Neural cell (in vitro differentiated cells): ENCODE data around the gene SERINC5. TPM values are rescaled to one million over a fixed set of nuclear protein-coding genes. Genes with fewer than 3 reads are reported as not detected.

Experiments used
- H2AFZ ChIP-seq: fragments of 200-600, 300-800 bp; sonication (generic), shearing (Covaris generic); 2 replicates; pipeline ENCODE4 v1.6.0; 2014; ENCODE audit warnings: low read depth, mild to moderate bottlenecking, antibody characterized with exemption, low read length, moderate library complexity
- H3F3A ChIP-seq: fragments of 200-600 bp; shearing (Covaris generic); 2 replicates; pipeline ENCODE4 v1.6.1; 2016; ENCODE audit warnings: mild to moderate bottlenecking, moderate library complexity, mixed read lengths, antibody characterized with exemption, low read length; ENCODE audit not compliant: insufficient read depth, poor library complexity, severe bottlenecking
- H3K27ac ChIP-seq: fragments of 200-600, 300-800 bp; sonication (generic), shearing (Covaris generic); 2 replicates; pipeline ENCODE4 v1.5.1; 2014; ENCODE audit warnings: mild to moderate bottlenecking, low read length, moderate library complexity
- H3K27me3 ChIP-seq: fragments of 300-800, 200-600 bp; sonication (generic), shearing (Covaris generic); 2 replicates; pipeline ENCODE4 v1.6.0; 2014; ENCODE audit warnings: mild to moderate bottlenecking, low read depth, low read length, moderate library complexity; ENCODE audit not compliant: insufficient read depth
- H3K36me3 ChIP-seq: fragments of 300-800, 200-600 bp; sonication (generic), shearing (Covaris generic); 2 replicates; pipeline ENCODE4 v1.5.1; 2014; ENCODE audit warnings: mild to moderate bottlenecking, antibody characterized with exemption, low read length, moderate library complexity; ENCODE audit not compliant: insufficient read depth
- H3K4me2 ChIP-seq: fragments of 300-800, 200-600 bp; sonication (generic), shearing (Covaris generic); 2 replicates; pipeline ENCODE4 v1.6.0; 2014; ENCODE audit warnings: mild to moderate bottlenecking, low read length
- H3K4me3 ChIP-seq: fragments of 300-800, 200-600 bp; sonication (generic), shearing (Covaris generic); 2 replicates; pipeline ENCODE4 v1.5.1; 2014; ENCODE audit warnings: mild to moderate bottlenecking, low read length, moderate library complexity
- H3K79me2 ChIP-seq: fragments of 200-600 bp; shearing (Covaris generic); replicated peaks from 2 replicates; pipeline ENCODE4 v1.6.0; 2014; ENCODE audit warnings: mild to moderate bottlenecking, low read length, moderate library complexity; ENCODE audit not compliant: insufficient read depth
- H3K9ac ChIP-seq: fragments of 300-800, 200-600 bp; sonication (generic), shearing (Covaris generic); 2 replicates; pipeline ENCODE4 v1.6.1; 2016; ENCODE audit warnings: mild to moderate bottlenecking, low read length, mixed read lengths
- H3K9me2 ChIP-seq: fragments of 200-600 bp; shearing (Covaris generic); 2 replicates; pipeline ENCODE4 v1.6.1; 2016; ENCODE audit warnings: mild to moderate bottlenecking, low read length, mixed read lengths; ENCODE audit not compliant: insufficient read depth
- H3K9me3 ChIP-seq: fragments of 200-600, 300-800 bp; sonication (generic), shearing (Covaris generic); 2 replicates; pipeline ENCODE4 v1.6.1; 2016; ENCODE audit warnings: mild to moderate bottlenecking, mixed run types, low read length, moderate library complexity, mixed read lengths
- H4K20me1 ChIP-seq: fragments of 200-600 bp; shearing (Covaris generic); 2 replicates; pipeline ENCODE4 v1.6.1; 2016; ENCODE audit warnings: mild to moderate bottlenecking, mixed run types; ENCODE audit not compliant: insufficient read depth
- EP300 ChIP-seq: fragments of 450-650 bp; conservative IDR thresholded peaks from 2 replicates; pipeline ENCODE4 v1.6.1; 2014; ENCODE audit warnings: antibody characterized with exemption, mild to moderate bottlenecking, moderate library complexity; ENCODE audit not compliant: poor library complexity, severe bottlenecking
- MXI1 ChIP-seq: fragments of 450-650 bp; conservative IDR thresholded peaks from 2 replicates; pipeline ENCODE4 v1.6.1; 2014; ENCODE audit warnings: antibody characterized with exemption, mild to moderate bottlenecking; ENCODE audit not compliant: poor library complexity, severe bottlenecking
- POLR2AphosphoS5 ChIP-seq: IDR thresholded peaks from 2 replicates; pipeline ENCODE4 v1.6.1; 2012
- RAD21 ChIP-seq: fragments of 450-650 bp; conservative IDR thresholded peaks from 2 replicates; pipeline ENCODE4 v1.6.1; 2014; ENCODE audit warnings: antibody characterized with exemption, mild to moderate bottlenecking, moderate library complexity
- SMC3 ChIP-seq: fragments of 450-650 bp; conservative IDR thresholded peaks from 2 replicates; pipeline ENCODE4 v1.6.1; 2014; ENCODE audit warnings: antibody characterized with exemption, mild to moderate bottlenecking, moderate library complexity; ENCODE audit not compliant: poor library complexity
- polyA plus RNA-seq: library from polyadenylated mRNA; depleted of rRNA; stranded (reverse); fragments of >200 nt; gene quantifications from 2 replicates; pipeline ENCODE4 v1.2.3, GENCODE V29; 2014
- TF ChIP-seq, protein P1 (sequence below): fragments of 450-650 bp; IDR thresholded peaks from 2 replicates; pipeline ENCODE4 v1.5.1; 2014; ENCODE audit warnings: antibody characterized with exemption, mild to moderate bottlenecking, moderate library complexity; ENCODE audit not compliant: poor library complexity, severe bottlenecking
- TF ChIP-seq, protein P2 (sequence below): IDR thresholded peaks from 2 replicates; pipeline ENCODE4 v1.6.1; 2012; ENCODE audit warnings: borderline replicate concordance

SERINC5 gene
- polyA plus RNA-seq, 1 donor from 2014 or later: 5.8 TPM

GRCh38 chr5:80109646-80110478, 146.0 kb downstream of the SERINC5 start:
- no peaks in the 10 kb centered on the region for H3K9me2 ChIP-seq
- no peak overlapping the region for H3K4me3 ChIP-seq
- no peaks in the 10 kb centered on the region for H4K20me1 ChIP-seq
- no peak overlapping the region for H3K9ac ChIP-seq
- no peaks in the 10 kb centered on the region for H3K79me2 ChIP-seq
- H3K4me2 ChIP-seq: no peak overlapping the region
- H3K27me3 ChIP-seq: no peaks in the 10 kb centered on the region
- H3K9me3 ChIP-seq: no peaks in the 10 kb centered on the region
- H3K36me3 ChIP-seq: no peaks in the 10 kb centered on the region
- no peak overlapping the region for H2AFZ ChIP-seq
- no peaks in the 10 kb centered on the region for H3F3A ChIP-seq
- H3K27ac ChIP-seq: no peak overlapping the region
- TF ChIP-seq, protein P1, sequence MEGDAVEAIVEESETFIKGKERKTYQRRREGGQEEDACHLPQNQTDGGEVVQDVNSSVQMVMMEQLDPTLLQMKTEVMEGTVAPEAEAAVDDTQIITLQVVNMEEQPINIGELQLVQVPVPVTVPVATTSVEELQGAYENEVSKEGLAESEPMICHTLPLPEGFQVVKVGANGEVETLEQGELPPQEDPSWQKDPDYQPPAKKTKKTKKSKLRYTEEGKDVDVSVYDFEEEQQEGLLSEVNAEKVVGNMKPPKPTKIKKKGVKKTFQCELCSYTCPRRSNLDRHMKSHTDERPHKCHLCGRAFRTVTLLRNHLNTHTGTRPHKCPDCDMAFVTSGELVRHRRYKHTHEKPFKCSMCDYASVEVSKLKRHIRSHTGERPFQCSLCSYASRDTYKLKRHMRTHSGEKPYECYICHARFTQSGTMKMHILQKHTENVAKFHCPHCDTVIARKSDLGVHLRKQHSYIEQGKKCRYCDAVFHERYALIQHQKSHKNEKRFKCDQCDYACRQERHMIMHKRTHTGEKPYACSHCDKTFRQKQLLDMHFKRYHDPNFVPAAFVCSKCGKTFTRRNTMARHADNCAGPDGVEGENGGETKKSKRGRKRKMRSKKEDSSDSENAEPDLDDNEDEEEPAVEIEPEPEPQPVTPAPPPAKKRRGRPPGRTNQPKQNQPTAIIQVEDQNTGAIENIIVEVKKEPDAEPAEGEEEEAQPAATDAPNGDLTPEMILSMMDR: no peak
- no peak for TF ChIP-seq POLR2AphosphoS5
- TF ChIP-seq, protein P2, sequence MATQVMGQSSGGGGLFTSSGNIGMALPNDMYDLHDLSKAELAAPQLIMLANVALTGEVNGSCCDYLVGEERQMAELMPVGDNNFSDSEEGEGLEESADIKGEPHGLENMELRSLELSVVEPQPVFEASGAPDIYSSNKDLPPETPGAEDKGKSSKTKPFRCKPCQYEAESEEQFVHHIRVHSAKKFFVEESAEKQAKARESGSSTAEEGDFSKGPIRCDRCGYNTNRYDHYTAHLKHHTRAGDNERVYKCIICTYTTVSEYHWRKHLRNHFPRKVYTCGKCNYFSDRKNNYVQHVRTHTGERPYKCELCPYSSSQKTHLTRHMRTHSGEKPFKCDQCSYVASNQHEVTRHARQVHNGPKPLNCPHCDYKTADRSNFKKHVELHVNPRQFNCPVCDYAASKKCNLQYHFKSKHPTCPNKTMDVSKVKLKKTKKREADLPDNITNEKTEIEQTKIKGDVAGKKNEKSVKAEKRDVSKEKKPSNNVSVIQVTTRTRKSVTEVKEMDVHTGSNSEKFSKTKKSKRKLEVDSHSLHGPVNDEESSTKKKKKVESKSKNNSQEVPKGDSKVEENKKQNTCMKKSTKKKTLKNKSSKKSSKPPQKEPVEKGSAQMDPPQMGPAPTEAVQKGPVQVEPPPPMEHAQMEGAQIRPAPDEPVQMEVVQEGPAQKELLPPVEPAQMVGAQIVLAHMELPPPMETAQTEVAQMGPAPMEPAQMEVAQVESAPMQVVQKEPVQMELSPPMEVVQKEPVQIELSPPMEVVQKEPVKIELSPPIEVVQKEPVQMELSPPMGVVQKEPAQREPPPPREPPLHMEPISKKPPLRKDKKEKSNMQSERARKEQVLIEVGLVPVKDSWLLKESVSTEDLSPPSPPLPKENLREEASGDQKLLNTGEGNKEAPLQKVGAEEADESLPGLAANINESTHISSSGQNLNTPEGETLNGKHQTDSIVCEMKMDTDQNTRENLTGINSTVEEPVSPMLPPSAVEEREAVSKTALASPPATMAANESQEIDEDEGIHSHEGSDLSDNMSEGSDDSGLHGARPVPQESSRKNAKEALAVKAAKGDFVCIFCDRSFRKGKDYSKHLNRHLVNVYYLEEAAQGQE: no peak
- TF ChIP-seq RAD21: no peak
- TF ChIP-seq MXI1: no peak
- no peak for TF ChIP-seq EP300

GRCh38 chr5:80106916-80107315, 148.9 kb downstream of the SERINC5 start:
- no peaks in the 10 kb centered on the region for H3K9me2 ChIP-seq
- H3K4me2 ChIP-seq: no peak overlapping the region
- no peak overlapping the region for H2AFZ ChIP-seq
- no peaks in the 10 kb centered on the region for H3K27me3 ChIP-seq
- no peak overlapping the region for H3K27ac ChIP-seq
- no peaks in the 10 kb centered on the region for H3K36me3 ChIP-seq
- no peak overlapping the region for H3K9ac ChIP-seq
- H4K20me1 ChIP-seq: no peaks in the 10 kb centered on the region
- H3K79me2 ChIP-seq: no peaks in the 10 kb centered on the region
- H3F3A ChIP-seq: no peaks in the 10 kb centered on the region
- no peak for TF ChIP-seq SMC3
- no peak for TF ChIP-seq RAD21
- H3K9me3 ChIP-seq: no peaks in the 10 kb centered on the region
- no peak overlapping the region for H3K4me3 ChIP-seq
